D721Med (cell line): ENCODE measurements around the gene NAPG.
"Not testable (repeated sequence)": the region's sequence is repeated elsewhere in the genome, so short reads cannot be mapped to it uniquely, and the experiment has no call there.

ENCODE experiments used
- DNase-seq: peaks from one replicate; pipeline ENCODE4 v3.0.0; 2011; ENCODE audit warnings: low spot score; ENCODE audit not compliant: insufficient read length
- FAIRE-seq: peaks from 2 replicates; lab custom pipeline; 2011; peaks lifted over from hg19 to GRCh38; lab: Jason Lieb, UNC
- CTCF ChIP-seq: IDR thresholded peaks from 2 replicates; pipeline ENCODE4 v1.5.1; 2012; ENCODE audit warnings: mild to moderate bottlenecking, control low read depth; ENCODE audit not compliant: insufficient read depth; ENCODE audit errors: missing control alignments

Gene NAPG

DNA sequence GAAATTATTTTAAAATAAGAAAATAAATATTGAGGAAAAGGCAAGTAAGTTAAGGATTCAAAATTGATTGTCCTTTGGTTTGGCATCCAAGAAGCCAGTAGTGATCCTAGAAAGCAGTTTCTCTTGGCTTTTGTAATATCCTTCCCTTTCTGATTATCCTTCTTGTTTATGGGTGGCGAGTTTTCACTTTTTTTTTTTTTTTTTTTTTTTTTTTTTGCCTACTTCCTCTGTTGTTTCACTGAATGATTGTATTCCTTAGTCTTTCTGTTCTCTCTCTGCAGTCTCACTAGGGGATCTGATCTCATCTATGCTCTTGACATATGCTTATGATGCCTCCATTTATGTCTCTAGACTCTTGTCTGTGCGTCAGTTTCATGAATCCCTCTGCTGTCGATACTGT lies 4.2 kb downstream of the NAPG start:
- no peak for FAIRE-seq
- no peak for DNase-seq
- TF ChIP-seq CTCF = no peak

GRCh38 chr18:10530852-10531251 lies 5.0 kb downstream of the NAPG start:
- TF ChIP-seq CTCF = no peak
- no peak for FAIRE-seq
- DNase-seq = no peak

- no peak for TF ChIP-seq CTCF
- DNase-seq (no peak), FAIRE-seq (no peak)
Measured at GRCh38 chr18:10533111-10533510, 7.3 kb downstream of the NAPG start.

GRCh38 chr18:10536280-10536679 lies 10.5 kb downstream of the NAPG start:
- no peak for TF ChIP-seq CTCF
- DNase-seq (no peak), FAIRE-seq (no peak)

DNA sequence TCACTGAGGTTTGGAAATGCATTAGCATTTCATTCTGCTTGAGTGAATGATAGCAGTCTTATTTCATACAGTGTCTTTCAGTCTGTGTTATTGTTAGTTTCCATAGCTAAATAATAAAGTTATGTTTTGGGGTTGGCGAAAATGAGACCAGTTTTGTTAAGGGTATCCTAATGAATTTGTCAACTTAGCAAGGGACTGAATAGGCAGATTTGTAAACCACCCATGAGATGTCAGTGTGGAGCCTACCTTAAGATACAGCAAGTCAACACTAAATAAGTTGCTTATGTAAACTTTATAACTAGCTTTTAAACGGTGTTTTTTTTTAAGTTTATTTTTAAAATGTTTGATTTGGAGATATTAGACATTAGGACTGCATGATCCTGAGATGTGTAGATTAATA lies 11.9 kb downstream of the NAPG start:
- no peak for TF ChIP-seq CTCF
- DNase-seq = no peak
- FAIRE-seq = no peak

DNA sequence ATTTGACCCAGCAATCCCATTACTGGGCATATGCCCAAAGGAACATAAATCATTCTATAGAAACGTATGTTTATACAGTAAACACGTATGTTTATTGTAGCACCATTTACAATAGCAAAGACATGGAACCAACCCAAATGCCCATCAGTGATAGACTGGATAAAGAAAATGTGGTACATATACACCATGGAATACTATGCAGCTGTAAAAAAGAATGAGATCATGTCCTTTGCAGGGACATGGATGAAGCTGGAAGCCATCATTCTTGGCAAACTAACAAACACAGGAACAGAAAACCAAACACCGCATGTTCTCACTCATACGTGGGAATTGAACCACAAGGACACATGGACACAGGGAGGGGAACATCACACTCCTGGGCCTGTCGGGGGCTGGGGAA lies 13.3 kb downstream of the NAPG start:
- not testable (repeated sequence) for FAIRE-seq, DNase-seq

DNA sequence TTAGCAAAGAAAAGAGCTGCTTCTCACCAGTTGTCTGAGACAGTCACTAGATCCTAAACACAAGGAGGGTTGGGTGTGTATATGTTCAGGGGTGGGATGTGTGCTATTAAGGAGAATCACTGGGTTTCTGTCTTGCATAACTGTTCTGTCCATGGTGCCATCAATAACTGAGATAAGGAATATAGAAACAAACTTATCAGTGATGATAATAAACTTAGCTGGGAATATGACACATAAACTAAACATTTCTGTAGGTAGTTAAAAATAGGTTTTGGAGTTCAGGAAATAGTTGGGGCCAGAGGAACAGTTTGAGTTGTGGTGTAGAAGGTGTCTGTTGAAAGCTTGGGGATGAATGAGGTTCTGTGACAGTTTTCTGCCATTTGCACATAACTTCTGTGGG lies 17.4 kb downstream of the NAPG start:
- no peak for TF ChIP-seq CTCF
- DNase-seq = no peak
- FAIRE-seq = no peak

DNA sequence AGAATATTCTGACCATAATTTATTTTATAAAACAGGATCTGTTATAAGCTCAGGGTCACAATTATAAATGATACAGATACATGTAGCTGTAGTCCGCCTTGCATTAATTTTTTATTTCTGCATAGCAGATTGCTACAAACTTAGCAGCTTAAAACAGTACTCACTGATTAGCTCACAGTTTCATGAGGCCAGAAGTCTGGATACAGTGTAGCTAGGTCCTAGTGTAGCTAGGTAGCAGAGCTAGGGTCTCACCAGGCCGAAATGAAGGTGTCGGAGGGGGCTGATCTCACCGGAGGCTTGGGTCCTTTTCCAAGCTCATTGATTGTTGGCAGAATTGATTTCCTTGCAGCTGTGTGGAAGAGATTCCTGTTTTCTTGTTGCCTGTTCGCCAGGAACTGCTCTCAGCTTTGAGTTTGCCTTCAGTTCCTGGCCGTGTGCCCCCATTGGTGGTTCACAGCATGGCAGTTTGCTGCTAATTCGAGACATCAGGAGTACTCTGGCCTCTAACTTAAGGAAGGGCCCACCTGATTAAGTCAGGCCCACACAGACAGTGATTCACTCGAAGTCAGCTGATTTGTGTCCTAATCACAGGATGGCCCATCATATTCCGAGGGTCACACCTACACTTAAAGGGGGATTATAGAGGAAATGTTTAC lies 18.4 kb downstream of the NAPG start:
- no peak for FAIRE-seq
- no peak for DNase-seq
- TF ChIP-seq CTCF = no peak
